Measurements from ENCODE around the gene EPHA2. TPM values are rescaled to one million over a fixed set of nuclear protein-coding genes. Genes with fewer than 3 reads are reported as not detected.

EPHA2 gene
- total and polyA plus RNA-seq, 2 donors (not counting 1 experiment from before 2014, with no cell fraction given), result 9.8 to 24.6 TPM

- no peak overlapping the region for H3K4me2 ChIP-seq (ENCODE audit: extremely low read depth, insufficient read depth, low read length)
- H3K4me1 ChIP-seq (ENCODE audit: control insufficient read depth, extremely low read depth, insufficient read depth, low read length), result peaks cover 6% of the 10 kb centered on the region
- H3K36me3 ChIP-seq (ENCODE audit: control insufficient read depth, insufficient read depth, low read length), result no peaks in the 10 kb centered on the region
- H3K27me3 ChIP-seq (ENCODE audit: control insufficient read depth, insufficient read depth, low read length), result no peaks in the 10 kb centered on the region
- H2AFZ ChIP-seq (ENCODE audit: low read length), result no peak overlapping the region
- no peaks in the 10 kb centered on the region for H3K79me2 ChIP-seq (ENCODE audit: control insufficient read depth, insufficient read depth, low read length)
- H3K27ac ChIP-seq (ENCODE audit: insufficient read depth, low read length), result no peak overlapping the region
- H4K20me1 ChIP-seq (ENCODE audit: control insufficient read depth, extremely low read depth, insufficient read depth, low read length), result no peaks in the 10 kb centered on the region
- no peaks in the 10 kb centered on the region for H3K9me3 ChIP-seq (ENCODE audit: control insufficient read depth, insufficient read depth, low read depth, low read length)
- H3K4me3 ChIP-seq (replicated peaks in 1 of 4; ENCODE audit: control extremely low read depth in 1 of 4, insufficient read depth in 1 of 4, low read depth in 3 of 4, low read length in 4 of 4), result no peak overlapping the region
- TF ChIP-seq CTCF (conservative IDR thresholded peaks at IDR 0.05 in 1 of 2, IDR thresholded peaks at IDR 0.05 in 1 of 2; ENCODE audit: low read depth in 1 of 2, low read length in 2 of 2) (no peak), EZH2 (IDR thresholded peaks at IDR 0.05; ENCODE audit: low read length, missing control alignments) (no peak)
- no peak overlapping the region for H3K9ac ChIP-seq (ENCODE audit: insufficient read depth, low read length)
- no peak for DNase-seq (ENCODE audit: low read depth in 2 of 2)
Observed at GRCh38 chr1:16202281-16203210, 46.7 kb upstream of the EPHA2 start.

DNA sequence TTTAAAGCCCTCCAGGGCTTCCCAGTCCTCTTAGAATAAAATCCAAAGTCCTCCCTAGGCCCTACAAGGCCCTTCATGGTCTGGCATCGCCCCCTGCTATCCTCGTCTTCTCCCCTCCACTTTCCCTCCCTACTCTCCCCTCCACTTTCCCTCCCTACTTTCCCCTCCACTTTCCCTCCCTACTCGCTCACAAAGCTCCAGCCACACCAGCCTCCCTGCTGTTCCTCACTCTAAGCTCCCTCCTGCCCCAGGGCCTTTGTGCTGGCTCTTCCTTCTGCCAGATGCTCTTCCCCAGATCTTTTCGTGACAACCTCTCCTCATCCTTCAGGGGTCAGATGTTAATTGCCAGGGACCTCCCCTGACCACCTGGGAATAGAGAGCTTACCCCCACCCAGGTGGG is 43.8 kb upstream of the EPHA2 start:
- TF ChIP-seq EZH2 (IDR thresholded peaks at IDR 0.05; ENCODE audit: low read length, missing control alignments) (no peak), CTCF (conservative IDR thresholded peaks at IDR 0.05 in 1 of 2, IDR thresholded peaks at IDR 0.05 in 1 of 2; ENCODE audit: low read depth in 1 of 2, low read length in 2 of 2) (no peak)
- Histone ChIP-seq H3K27me3 (ENCODE audit: control insufficient read depth, insufficient read depth, low read length) (no peaks in the 10 kb centered on the region), H3K36me3 (ENCODE audit: control insufficient read depth, insufficient read depth, low read length) (no peaks in the 10 kb centered on the region), H3K9ac (ENCODE audit: insufficient read depth, low read length) (no peak overlapping the region), H3K4me3 (replicated peaks in 1 of 4; ENCODE audit: control extremely low read depth in 1 of 4, insufficient read depth in 1 of 4, low read depth in 3 of 4, low read length in 4 of 4) (no peak overlapping the region), H3K79me2 (ENCODE audit: control insufficient read depth, insufficient read depth, low read length) (no peaks in the 10 kb centered on the region), H3K27ac (ENCODE audit: insufficient read depth, low read length) (no peak overlapping the region), H3K9me3 (ENCODE audit: control insufficient read depth, insufficient read depth, low read depth, low read length) (no peaks in the 10 kb centered on the region), H3K4me1 (ENCODE audit: control insufficient read depth, extremely low read depth, insufficient read depth, low read length) (no peaks in the 10 kb centered on the region), H3K4me2 (ENCODE audit: extremely low read depth, insufficient read depth, low read length) (no peak overlapping the region), H2AFZ (ENCODE audit: low read length) (no peak overlapping the region), H4K20me1 (ENCODE audit: control insufficient read depth, extremely low read depth, insufficient read depth, low read length) (no peaks in the 10 kb centered on the region)
- no peak for DNase-seq (ENCODE audit: low read depth in 2 of 2)

DNA sequence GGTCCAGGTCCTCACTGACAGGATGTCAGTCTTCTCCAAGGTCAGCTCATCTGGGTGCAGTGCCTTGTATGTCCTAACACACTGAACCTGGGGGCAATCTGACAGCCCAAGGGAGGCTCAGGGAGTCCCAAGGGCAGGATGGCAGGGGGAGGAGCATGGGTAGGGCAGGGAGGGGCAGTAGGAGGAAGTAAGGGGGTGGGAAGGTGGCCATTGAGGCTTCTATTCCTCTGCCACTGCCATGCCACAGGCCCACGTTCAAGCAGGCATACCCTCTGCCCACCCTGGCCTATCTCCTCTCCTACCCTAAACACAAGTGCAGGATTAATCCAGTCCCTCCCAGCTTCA is 43.3 kb upstream of the EPHA2 start:
- Histone ChIP-seq H3K4me1 (ENCODE audit: control insufficient read depth, extremely low read depth, insufficient read depth, low read length) (no peaks in the 10 kb centered on the region), H3K9me3 (ENCODE audit: control insufficient read depth, insufficient read depth, low read depth, low read length) (no peaks in the 10 kb centered on the region), H3K4me3 (replicated peaks in 1 of 4; ENCODE audit: control extremely low read depth in 1 of 4, insufficient read depth in 1 of 4, low read depth in 3 of 4, low read length in 4 of 4) (no peak overlapping the region), H4K20me1 (ENCODE audit: control insufficient read depth, extremely low read depth, insufficient read depth, low read length) (no peaks in the 10 kb centered on the region), H3K4me2 (ENCODE audit: extremely low read depth, insufficient read depth, low read length) (no peak overlapping the region), H3K27ac (ENCODE audit: insufficient read depth, low read length) (no peak overlapping the region), H3K9ac (ENCODE audit: insufficient read depth, low read length) (no peak overlapping the region), H3K36me3 (ENCODE audit: control insufficient read depth, insufficient read depth, low read length) (no peaks in the 10 kb centered on the region), H3K27me3 (ENCODE audit: control insufficient read depth, insufficient read depth, low read length) (no peaks in the 10 kb centered on the region), H3K79me2 (ENCODE audit: control insufficient read depth, insufficient read depth, low read length) (no peaks in the 10 kb centered on the region), H2AFZ (ENCODE audit: low read length) (no peak overlapping the region)
- TF ChIP-seq EZH2 (IDR thresholded peaks at IDR 0.05; ENCODE audit: low read length, missing control alignments), result no peak
- TF ChIP-seq CTCF (conservative IDR thresholded peaks at IDR 0.05 in 1 of 2, IDR thresholded peaks at IDR 0.05 in 1 of 2; ENCODE audit: low read depth in 1 of 2, low read length in 2 of 2), result no peak
- no peak for DNase-seq (ENCODE audit: low read depth in 2 of 2)

Data from fibroblast of lung (primary cell).